ENCODE measurements around the gene LMTK2.
"Not testable (repeated sequence)": the region's sequence is repeated elsewhere in the genome, so short reads cannot be mapped to it uniquely, and the experiment has no call there.

Gene LMTK2

DNA sequence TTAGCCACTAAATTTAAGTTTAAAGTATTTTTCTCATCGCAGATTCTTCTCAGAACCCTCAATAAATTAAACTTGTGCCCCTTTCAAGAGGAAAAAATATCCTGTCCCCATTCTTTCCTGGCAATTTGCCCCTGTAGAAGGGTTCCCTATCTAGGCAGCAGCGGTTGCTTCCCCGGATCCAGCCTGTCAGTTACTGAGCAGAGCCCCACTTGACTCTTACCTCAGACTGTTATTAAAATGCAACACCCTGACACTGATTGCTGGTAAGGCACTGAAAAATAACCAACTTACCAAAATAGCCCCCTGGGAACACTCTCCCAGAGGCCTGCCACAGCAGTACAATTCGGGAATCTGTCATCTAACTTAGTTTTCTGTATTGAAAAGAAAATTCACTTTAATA is 13.9 kb downstream of the LMTK2 start:
- H3K79me2 ChIP-seq (ENCODE audit: insufficient read depth, low read length), result peaks cover 72% of the 10 kb centered on the region
- no peak overlapping the region for H3K9ac ChIP-seq (ENCODE audit: low read depth, low read length)
- H4K20me1 ChIP-seq (ENCODE audit: insufficient read depth, low read length), result peaks cover 72% of the 10 kb centered on the region
- peaks cover 2% of the 10 kb centered on the region; the same call in 1 of the 2 replicates for H3K36me3 ChIP-seq (ENCODE audit: insufficient read depth, low read length)
- H3K4me2 ChIP-seq (ENCODE audit: insufficient read depth, low read length), result no peak overlapping the region
- H3K27ac ChIP-seq (ENCODE audit: low read length), result no peak overlapping the region
- DNase-seq (no peak), ATAC-seq (ENCODE audit: insufficient read depth, low read depth) (no peak)
- TF ChIP-seq, protein P1, sequence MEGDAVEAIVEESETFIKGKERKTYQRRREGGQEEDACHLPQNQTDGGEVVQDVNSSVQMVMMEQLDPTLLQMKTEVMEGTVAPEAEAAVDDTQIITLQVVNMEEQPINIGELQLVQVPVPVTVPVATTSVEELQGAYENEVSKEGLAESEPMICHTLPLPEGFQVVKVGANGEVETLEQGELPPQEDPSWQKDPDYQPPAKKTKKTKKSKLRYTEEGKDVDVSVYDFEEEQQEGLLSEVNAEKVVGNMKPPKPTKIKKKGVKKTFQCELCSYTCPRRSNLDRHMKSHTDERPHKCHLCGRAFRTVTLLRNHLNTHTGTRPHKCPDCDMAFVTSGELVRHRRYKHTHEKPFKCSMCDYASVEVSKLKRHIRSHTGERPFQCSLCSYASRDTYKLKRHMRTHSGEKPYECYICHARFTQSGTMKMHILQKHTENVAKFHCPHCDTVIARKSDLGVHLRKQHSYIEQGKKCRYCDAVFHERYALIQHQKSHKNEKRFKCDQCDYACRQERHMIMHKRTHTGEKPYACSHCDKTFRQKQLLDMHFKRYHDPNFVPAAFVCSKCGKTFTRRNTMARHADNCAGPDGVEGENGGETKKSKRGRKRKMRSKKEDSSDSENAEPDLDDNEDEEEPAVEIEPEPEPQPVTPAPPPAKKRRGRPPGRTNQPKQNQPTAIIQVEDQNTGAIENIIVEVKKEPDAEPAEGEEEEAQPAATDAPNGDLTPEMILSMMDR (IDR thresholded peaks at IDR 0.05; ENCODE audit: borderline replicate concordance, extremely low read depth, low read length, poor library complexity, severe bottlenecking), result no peak
- TF ChIP-seq EZH2 (IDR thresholded peaks at IDR 0.05; ENCODE audit: borderline replicate concordance, low read depth, low read length, severe bottlenecking), result no peak
- no peaks in the 10 kb centered on the region for H3K4me1 ChIP-seq (ENCODE audit: insufficient read depth, low read length)
- H2AFZ ChIP-seq (ENCODE audit: low read depth, low read length), result no peak overlapping the region
- no peak overlapping the region for H3K4me3 ChIP-seq (ENCODE audit: low read depth in 1 of 2, low read length in 2 of 2)
- no peaks in the 10 kb centered on the region for H3K27me3 ChIP-seq (ENCODE audit: insufficient read depth, low read length, poor library complexity)
- H3K9me3 ChIP-seq (ENCODE audit: insufficient read depth, low read length, severe bottlenecking), result no peaks in the 10 kb centered on the region

DNA sequence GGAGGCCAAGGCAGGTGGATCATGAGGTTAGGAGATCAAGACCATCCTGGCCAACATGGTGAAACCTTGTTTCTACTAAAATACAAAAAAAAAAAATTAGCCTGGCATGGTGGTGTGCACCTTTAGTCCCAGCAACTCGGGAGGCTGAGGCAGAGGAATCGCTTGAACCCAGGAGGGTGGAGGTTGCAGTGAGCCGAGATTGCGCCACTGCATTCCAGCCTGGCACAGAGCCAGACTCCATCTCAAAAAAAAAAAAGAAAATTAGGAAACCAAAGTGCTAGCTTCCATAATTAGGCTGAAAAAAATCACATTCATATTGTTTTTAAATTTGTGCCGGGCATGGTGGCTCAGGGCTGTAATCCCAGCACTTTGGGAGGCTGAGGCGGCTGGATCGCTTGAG is 14.7 kb downstream of the LMTK2 start:
- not testable (repeated sequence) for H2AFZ ChIP-seq (ENCODE audit: low read depth, low read length); DNase-seq; H3K27ac ChIP-seq (ENCODE audit: low read length); H3K9ac ChIP-seq (ENCODE audit: low read depth, low read length); H3K4me1 ChIP-seq (ENCODE audit: insufficient read depth, low read length); H3K36me3 ChIP-seq (ENCODE audit: insufficient read depth, low read length); H3K4me2 ChIP-seq (ENCODE audit: insufficient read depth, low read length); H3K9me3 ChIP-seq (ENCODE audit: insufficient read depth, low read length, severe bottlenecking); ATAC-seq (ENCODE audit: insufficient read depth, low read depth); H3K27me3 ChIP-seq (ENCODE audit: insufficient read depth, low read length, poor library complexity); H3K4me3 ChIP-seq (ENCODE audit: low read depth in 1 of 2, low read length in 2 of 2)
- peaks cover 66% of the 10 kb centered on the region for H3K79me2 ChIP-seq (ENCODE audit: insufficient read depth, low read length)
- H4K20me1 ChIP-seq (ENCODE audit: insufficient read depth, low read length), result peaks cover 74% of the 10 kb centered on the region

DNA sequence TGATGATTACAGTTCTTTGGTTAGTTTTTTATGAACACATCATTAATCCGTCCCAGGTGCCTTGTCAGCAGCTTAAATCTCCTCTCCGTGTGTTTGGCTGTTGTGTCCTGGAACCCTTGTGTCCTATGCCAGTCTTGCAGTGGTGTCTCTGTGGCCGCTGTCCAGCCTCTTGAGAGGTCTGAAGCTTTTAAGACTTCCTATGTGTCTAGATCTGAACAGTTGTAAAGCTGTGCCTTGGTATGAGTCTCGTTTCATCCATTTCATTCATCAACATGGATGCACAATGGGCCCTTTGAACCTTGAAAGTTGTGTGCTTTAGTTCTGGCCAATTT is 16.7 kb downstream of the LMTK2 start:
- no peaks in the 10 kb centered on the region for H3K4me1 ChIP-seq (ENCODE audit: insufficient read depth, low read length)
- no peak overlapping the region for H3K4me2 ChIP-seq (ENCODE audit: insufficient read depth, low read length)
- ATAC-seq (ENCODE audit: insufficient read depth, low read depth) (no peak), DNase-seq (no peak)
- no peak overlapping the region for H3K9ac ChIP-seq (ENCODE audit: low read depth, low read length)
- peaks cover 76% of the 10 kb centered on the region for H4K20me1 ChIP-seq (ENCODE audit: insufficient read depth, low read length)
- peaks cover 60% of the 10 kb centered on the region for H3K79me2 ChIP-seq (ENCODE audit: insufficient read depth, low read length)
- no peak overlapping the region for H2AFZ ChIP-seq (ENCODE audit: low read depth, low read length)
- no peaks in the 10 kb centered on the region for H3K27me3 ChIP-seq (ENCODE audit: insufficient read depth, low read length, poor library complexity)
- H3K36me3 ChIP-seq (ENCODE audit: insufficient read depth, low read length), result no peaks in the 10 kb centered on the region
- TF ChIP-seq, protein P1 (IDR thresholded peaks at IDR 0.05; ENCODE audit: borderline replicate concordance, extremely low read depth, low read length, poor library complexity, severe bottlenecking), result no peak
- no peak for TF ChIP-seq EZH2 (IDR thresholded peaks at IDR 0.05; ENCODE audit: borderline replicate concordance, low read depth, low read length, severe bottlenecking)
- H3K27ac ChIP-seq (ENCODE audit: low read length), result no peak overlapping the region
- H3K4me3 ChIP-seq (ENCODE audit: low read depth in 1 of 2, low read length in 2 of 2), result no peak overlapping the region
- H3K9me3 ChIP-seq (ENCODE audit: insufficient read depth, low read length, severe bottlenecking), result no peaks in the 10 kb centered on the region

DNA sequence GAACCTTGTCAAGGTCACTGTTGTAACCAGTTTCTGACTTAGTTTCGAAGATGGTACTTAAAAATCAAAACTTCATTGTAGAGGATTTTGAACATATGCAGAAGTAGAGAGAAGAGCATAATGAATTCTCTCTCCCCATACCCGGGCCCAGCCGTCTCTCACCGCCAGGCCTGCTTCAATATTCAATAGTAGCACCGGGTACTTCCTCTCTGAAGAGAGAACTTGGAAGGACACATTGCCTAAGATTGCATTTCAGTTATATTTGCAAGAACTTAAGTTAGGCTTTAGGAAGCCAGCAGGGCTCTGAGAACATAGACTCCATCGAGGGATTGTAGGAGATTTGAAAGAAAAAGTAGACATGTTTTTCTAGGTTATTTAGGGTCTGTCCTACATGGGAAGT is 19.1 kb downstream of the LMTK2 start:
- no peak overlapping the region for H3K9ac ChIP-seq (ENCODE audit: low read depth, low read length)
- peaks cover 68% of the 10 kb centered on the region for H3K79me2 ChIP-seq (ENCODE audit: insufficient read depth, low read length)
- no peaks in the 10 kb centered on the region for H3K36me3 ChIP-seq (ENCODE audit: insufficient read depth, low read length)
- peaks cover 7% of the 10 kb centered on the region for H3K4me1 ChIP-seq (ENCODE audit: insufficient read depth, low read length)
- peaks cover 85% of the 10 kb centered on the region for H4K20me1 ChIP-seq (ENCODE audit: insufficient read depth, low read length)
- H3K9me3 ChIP-seq (ENCODE audit: insufficient read depth, low read length, severe bottlenecking), result no peaks in the 10 kb centered on the region
- DNase-seq (no peak), ATAC-seq (ENCODE audit: insufficient read depth, low read depth) (no peak)
- TF ChIP-seq, protein P1 (IDR thresholded peaks at IDR 0.05; ENCODE audit: borderline replicate concordance, extremely low read depth, low read length, poor library complexity, severe bottlenecking), result no peak
- no peak for TF ChIP-seq EZH2 (IDR thresholded peaks at IDR 0.05; ENCODE audit: borderline replicate concordance, low read depth, low read length, severe bottlenecking)
- no peak overlapping the region for H3K27ac ChIP-seq (ENCODE audit: low read length)
- H2AFZ ChIP-seq (ENCODE audit: low read depth, low read length), result no peak overlapping the region
- no peak overlapping the region for H3K4me2 ChIP-seq (ENCODE audit: insufficient read depth, low read length)
- no peaks in the 10 kb centered on the region for H3K27me3 ChIP-seq (ENCODE audit: insufficient read depth, low read length, poor library complexity)
- no peak overlapping the region for H3K4me3 ChIP-seq (ENCODE audit: low read depth in 1 of 2, low read length in 2 of 2)
